HG03432 (cell line): ENCODE data around the gene LIPE.

Experiments
- ATAC-seq: cut with Tn5 transposase; IDR thresholded peaks from one replicate; pipeline ENCODE4 v1.9.1; 2021; ENCODE audit warnings: mild to moderate bottlenecking, moderate library complexity; ENCODE audit not compliant: unreplicated experiment

LIPE gene

DNA sequence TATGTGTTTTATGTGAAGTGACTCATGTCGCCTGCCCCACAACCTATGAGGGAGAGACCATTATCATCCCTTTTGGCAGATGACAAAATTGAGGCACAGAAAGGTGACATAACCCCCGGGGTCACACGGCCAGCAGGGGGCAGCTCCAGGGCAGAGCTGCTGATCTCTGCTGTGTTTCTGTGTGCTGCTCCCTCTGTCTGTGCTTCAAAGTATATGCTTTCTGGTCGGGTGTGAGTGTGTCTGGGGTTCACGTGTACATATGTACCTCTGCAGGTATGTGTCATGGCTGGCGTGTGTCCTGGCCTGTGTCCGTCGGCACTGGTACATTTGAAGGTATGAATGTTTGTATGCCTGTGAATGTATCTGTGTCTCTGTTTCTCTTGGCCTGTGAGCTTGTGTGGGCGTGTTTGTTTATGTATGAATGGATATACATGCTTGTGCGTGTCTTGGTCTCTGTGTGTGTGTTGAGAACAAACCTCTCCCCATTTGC is 7.1 kb downstream of the LIPE start:
- no peak for ATAC-seq

DNA sequence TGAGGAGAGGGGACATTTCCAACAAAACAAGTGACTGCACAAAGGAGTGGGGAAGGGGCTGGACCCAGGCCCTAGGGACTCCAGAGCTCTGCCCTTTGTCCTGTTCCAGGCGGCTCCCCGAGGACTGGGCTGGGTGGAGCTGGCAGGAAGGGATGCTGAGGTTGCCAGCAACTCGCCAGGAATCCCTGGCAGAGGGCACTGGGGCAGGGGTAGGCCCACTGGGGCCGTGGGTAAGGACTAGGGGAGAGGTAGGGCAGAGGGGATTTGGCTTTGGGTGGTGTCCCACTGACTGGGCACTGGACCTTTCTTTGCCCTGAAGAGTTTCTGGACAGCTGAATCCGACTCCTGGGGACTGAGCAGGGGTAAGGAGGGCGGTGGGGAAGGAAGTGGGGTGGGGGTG is 7.9 kb downstream of the LIPE start:
- no peak for ATAC-seq

DNA sequence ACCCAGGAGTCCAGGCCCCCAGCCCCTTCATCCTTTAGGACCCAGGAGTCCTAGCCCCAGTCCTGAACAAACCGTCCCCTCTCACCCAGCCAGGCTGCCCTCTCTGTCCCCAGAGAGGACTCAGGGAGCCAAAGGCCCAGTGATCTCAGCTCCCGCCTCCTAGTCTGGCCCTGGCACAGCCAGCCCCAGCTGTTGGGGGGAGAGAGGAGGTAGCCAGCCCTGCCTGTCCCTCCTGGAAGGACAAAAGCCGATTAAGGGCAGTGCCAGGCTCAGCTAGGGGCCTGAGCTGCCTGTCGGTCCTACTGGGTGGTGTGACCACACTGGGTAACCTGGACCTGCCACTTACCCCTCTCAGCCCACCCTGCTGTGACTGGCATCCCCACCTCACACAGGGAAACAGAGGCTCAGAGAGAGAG is 14.5 kb downstream of the LIPE start:
- no peak for ATAC-seq

DNA sequence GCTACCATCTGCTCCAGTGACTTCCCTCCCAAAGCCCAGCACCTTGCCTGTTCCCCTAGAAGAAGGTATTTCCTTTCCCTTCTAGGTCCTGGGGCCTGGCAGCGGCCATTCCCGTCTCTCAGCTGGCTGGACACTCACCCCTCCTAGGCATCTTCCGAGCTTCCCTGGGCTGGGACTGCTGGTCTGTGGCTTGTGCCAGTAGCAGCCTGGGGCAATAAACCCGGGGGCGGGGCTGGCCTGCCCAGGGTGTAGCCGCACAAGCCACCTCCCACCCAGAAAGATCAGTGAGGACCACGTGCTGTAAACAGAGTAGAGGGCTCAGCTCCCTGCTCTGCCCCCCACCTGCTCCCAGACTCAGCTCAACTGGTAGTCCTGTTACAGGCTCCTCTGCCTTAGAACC is 15.0 kb downstream of the LIPE start:
- ATAC-seq, result no peak

DNA sequence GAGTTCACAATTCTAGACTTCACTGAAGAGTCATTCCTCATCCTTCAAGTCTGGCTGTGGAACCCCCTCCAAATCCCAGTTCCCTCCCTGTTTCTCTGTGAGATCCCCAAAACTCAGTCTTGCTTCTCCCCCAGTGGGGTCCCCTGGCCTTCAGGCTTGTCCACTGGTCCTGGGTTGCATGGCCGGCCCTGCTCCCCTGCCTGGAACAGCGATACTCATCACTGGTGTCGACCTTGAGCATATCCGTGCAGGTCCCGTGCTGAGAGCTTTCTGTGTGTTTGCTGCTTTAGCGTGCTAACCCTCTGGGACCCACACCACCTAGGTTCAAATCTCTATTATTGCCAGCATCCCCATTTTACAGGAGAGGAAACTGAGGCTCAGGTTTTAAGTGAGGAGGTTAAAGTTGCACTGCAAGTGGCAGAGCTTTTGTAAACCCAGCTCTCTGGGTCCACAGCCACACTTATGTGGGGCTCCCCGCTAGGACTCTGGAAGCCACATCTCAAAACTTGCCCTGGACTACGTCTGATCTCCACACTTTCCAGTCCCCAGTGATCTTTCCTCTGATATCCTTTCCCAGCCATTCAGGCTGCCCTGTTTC is 15.5 kb downstream of the LIPE start:
- no peak for ATAC-seq

DNA sequence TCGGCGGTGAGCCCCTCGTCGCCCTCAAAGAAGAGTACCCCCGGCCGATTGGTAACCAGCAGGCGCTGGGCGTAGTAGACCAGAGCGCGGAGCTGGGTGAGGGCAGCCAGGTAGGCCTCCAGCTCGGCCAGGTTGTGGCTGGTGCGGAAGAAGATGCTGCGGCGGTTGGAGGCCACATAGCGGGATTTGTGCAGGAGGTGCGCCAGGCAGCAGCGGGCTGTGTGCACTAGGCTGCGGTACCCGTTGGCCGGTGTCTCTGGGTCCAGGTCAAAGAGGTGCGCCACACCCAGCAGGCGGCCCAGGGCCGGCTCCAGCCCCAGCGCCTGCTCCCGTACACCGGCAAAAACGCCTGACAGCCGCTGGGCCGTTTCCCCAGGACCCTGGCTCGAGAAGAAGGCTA is 16.8 kb downstream of the LIPE start:
- no peak for ATAC-seq

DNA sequence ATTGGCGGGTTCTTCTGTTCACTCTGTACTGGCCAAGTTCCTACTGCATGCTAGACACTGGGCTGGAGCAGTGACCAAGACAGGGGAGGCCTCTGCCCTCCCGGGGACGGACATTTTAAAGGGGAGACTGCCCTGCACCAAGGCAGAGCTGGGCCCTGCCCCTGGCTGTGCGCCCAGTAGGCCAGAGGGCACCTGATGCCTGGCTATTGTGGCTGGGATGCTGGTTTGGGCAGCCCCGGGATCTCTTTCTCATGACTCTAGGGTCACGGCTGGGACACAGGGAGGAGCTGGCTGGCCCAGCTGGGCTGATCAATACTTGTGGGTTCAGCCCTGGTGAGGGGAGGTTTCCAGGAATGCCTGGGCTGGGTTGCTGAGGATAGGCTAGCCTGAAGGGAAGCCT is 17.7 kb downstream of the LIPE start:
- no peak for ATAC-seq

DNA sequence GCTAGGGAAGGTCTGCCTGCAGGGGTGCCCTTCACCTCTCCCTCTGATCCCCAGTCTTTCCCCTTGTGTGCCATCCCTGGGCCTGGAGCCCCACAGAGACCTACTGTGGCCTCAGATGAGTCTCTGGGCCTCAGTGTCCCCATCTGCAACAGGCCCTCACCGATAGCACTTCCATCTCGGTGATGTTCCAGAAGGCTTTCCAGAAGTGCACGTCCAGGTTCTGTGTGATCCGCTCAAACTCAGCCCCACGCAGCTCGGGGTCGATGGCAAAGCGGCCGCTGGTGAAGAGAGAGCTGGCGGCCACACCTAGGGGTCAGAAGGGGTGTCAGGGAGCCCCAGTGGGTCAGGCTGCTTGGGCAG is 19.4 kb downstream of the LIPE start:
- no peak for ATAC-seq

DNA sequence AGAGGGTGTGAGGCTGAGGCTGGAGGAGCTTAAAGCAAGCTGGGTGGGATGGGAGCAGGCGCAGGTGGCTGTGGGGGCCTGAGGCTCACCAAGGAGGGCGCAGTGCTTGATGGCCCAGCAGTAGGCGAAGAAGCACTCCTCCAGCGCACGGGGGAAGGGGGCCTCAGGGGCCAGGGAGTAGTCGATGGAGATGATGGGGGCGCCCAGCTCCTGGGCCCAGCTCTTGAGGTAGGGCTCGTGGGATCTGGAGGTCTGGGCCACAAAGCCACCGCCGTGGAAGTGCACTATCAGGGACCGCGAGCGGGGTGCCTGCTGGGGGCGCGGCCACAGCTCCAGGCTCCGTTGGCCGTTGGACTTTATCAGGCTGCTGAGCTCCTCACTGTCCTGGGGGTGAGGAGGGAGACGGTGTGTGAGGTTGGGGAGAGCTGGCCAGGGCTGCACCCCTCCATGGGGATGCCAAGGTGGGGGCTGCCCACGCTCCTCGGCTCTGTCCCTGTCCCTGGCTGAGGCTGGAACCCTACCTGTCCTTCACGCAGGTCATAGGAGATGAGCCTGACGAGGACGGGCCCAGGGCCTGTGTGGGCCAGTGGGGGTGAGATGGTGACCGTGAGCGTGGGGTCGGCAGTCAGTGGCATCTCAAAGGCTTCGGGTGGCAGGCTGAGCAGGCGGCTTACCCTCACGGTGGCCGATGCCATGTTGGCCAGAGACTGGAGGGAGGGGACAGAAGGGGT is 19.9 kb downstream of the LIPE start:
- ATAC-seq, result no peak

DNA sequence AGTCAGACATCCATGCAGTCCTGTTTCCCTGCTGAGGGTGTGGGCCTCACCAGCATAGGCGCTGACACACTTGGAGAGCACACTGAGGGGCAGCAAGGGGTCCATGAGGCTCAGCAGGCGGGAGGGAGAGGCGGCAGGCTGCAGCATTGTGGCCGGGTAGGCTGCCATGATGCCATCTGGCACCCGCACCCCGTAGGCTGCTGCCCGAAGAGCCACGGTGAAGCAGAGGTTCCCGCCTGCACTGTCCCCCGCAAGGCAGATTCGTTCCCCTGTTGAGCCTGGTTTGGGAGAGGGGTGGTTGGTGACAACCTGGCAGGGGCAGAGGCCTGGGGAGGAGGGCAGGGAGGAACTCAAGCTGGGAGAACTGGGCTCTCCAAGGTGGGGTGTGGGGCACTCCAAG is 21.1 kb downstream of the LIPE start:
- ATAC-seq, result no peak

DNA sequence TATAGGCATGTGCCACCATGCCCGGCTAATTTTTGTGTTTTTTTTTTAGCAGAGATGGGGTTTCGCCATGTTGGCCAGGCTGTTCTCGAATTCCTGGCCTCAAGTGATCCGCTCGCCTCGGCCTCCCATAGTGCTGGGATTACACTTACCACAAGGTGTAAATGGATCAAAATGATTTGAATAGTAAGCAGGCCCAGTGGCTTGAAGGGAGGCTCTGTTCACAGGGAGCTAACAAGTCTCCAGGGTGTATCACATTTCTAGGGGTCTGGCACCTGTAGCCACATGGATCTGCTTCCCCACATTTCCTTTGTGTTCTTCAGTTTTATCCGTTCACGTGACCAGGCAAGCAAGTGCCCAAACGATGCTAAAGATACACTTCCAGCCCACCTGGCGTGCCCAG is 23.6 kb downstream of the LIPE start:
- no peak for ATAC-seq

DNA sequence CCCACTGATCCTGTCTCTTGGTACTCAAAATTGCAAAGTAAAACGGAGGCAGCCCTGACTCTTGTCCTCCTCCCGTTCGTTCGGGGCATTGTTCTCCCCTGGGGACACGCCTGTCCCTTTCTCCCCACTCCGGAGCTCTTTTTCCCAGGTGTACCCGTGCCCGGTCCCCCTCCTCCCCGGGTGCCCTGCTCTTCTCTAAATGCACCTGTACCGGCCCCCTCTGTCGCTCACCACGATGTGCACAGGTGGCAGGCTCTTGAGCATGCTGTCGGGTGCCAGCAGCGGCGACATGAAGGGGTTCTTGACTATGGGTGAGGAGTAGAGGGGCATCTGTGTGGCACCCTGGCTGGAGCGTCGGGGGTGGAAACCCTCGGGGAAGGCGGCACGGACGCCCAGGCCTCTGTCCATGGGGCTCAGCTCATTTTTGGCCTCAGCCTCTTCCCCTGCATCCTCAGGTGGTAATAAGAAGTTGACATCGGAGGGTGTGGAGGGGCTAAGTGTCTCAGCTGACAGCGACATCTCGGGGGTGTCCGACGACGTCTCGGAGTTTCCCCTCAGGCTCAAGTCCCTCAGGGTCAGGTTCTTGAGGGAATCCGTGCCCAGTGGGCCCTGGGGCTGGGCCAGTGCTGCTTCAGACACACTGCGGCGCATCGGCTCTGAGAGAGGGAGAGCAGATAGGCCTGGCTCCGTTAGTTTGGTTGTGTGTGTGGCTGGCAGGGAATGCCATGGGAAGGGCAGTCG is 24.6 kb downstream of the LIPE start:
- ATAC-seq, result no peak

DNA sequence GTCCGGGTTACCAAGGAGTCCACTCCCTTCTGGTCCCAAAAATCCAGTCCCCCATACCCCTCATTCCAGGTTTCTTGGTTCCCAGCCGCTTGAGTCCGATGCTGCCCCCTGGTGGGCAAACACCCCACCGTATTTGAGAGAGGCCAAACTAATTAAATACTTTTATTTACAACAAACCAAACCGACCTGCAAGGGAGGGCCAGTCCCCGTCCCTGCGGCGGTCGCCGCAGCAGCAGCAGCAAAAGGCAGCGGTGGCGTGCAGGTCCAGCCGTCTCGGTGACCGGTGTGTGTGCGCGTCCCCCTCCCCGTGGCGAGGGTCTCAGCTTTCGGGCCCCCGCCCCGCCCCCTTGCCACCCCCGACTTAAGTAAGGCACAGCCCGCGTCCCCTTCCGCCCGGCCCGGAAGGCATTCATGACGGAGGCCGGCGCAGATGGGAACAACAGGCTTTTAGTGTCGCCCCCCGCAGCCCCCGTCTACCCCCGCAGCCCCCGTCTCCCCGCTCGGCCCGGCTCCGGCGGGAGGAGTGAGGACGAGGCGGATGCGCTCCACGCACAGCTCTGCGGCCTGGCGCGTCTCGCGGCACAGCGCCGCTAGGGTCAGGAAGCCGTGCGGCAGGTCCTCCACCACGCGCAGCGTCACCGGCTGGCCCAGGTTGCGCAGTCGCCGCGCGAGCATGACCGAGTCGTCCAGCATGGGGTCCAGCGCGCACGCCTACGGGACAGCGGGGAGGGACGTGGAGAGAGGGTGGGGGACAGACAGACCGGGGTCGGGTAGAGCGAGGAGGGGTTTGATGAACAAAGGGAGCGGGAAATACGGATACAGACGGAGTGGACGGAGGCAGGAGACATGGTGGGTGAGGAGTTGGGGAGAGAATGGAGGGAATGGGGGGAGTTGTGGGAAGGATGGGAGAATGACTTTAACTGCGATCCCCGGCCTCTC is 25.6 kb downstream of the LIPE start:
- no peak for ATAC-seq

DNA sequence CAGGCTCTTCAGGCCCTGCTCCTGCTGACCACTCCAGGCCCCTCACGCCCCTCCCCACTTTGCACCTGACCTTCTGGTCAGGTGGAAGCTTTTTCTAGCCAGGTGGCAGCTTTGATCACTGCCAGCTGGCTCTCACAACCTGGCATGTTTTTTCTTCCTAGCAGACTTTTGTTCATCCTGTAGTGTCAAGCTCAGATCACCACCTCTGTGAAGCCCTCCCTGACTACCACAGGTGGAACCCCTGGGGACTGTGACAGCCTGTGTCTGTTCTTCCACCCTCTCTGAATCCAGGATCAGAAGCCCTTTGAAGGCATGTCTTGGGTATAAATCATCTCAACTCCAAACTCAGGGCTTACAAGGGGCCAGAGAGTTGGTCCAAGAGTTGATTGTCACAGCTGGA is 26.8 kb downstream of the LIPE start:
- no peak for ATAC-seq

DNA sequence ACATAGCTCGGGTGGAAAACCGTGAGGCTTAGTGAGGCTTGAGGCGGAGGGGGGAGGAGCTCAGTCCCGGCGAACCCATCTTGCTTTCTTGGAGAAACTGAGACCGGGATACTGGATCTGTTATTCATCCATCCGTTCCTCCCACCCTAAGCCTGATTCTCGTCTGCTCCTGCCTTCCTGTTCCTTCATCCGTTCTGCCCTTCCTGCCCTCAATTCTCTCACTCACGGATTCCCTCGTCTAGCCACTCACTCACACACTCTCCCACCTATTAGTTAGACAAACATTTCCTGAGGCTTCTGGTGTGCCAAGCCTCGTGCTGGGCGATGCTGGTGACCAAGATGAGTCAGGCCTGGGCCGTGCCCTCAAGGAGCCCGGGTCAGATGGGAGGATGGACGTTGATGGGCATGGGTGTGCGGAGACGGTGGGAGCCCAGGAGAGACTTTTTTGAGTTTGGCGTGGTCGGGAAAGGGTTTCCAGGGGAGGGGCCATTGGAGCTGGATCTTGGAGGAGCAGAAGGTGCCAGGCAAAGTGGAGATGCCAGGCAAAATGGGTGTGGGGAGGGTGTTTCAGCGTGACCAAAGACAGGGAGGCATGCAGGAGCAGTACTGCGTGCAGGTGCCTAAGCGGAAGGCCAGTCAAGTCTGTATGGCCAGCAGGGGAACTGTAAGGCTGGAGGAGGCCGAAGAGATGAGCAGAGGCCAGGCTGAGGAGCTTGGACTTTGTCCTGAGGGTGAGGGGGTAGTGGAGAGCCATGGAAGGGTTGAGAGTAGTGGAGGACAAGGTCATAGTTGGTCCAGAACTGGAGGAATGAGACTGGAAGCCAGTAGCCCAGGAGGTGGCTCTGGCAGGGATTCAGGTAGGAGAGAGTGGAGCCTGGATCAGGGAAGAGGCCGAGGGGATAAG is 29.7 kb downstream of the LIPE start:
- ATAC-seq, result no peak

DNA sequence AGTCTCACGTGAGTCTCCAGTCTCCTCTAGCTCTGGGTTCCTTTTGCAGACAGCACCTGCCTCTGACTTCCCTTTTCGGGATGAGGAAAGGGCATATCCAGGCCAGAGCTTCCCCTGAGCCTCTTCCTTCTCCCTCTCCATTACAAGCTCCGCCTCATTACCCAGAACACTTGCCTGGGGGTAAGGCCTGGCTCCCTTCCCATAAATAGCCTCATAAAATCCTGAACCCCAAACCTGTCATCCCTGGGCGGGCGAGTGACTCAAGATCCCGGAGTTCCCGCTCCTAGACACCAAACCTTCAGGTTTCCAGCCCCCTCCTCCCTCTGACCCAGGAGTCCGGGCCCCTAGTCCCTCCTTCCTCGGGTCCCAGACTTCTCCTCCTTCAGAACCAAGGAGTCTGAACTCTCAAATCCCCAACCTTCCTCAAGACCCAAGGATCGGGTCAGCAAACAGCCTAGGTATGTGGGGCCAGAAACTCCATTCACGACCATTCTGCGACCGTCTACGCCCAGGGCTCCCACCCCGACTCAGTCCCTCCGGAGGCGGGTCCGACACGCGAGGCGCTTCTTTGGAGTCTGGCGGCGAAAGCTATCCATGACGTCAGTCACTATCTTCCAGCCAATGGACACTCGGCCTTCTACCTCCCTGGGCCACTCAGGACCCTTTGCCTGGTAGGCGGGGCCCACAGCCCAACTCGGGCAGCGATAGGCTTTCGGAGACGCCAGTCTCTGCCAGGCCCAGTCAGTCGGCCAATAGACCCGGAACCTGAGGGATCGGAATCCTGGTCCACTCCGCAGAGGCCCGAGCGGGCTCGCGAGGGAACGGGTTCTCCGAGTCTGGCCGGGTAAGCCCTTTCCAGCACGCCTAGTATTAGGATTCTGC is 30.6 kb downstream of the LIPE start:
- ATAC-seq, result peak; percentile 92

DNA sequence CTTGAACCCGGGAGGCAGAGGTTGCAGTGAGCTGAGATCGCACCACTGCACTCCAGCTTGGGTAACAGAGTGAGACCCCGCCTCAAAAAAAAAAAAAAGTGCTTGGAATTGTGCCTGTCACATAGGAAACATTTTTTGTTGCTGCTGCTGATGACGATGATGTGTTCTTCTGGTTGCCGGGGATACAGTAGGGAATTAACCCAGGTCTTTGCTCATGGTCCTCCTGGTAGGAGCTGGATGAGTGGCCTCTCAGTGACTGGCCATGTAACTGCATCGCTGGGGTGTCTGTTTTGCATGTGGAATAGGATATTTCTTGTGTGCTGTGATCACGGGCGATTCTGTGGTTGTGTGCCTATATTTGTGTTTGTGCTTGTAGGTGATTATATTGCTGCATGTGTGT is 32.4 kb downstream of the LIPE start:
- ATAC-seq, result no peak

DNA sequence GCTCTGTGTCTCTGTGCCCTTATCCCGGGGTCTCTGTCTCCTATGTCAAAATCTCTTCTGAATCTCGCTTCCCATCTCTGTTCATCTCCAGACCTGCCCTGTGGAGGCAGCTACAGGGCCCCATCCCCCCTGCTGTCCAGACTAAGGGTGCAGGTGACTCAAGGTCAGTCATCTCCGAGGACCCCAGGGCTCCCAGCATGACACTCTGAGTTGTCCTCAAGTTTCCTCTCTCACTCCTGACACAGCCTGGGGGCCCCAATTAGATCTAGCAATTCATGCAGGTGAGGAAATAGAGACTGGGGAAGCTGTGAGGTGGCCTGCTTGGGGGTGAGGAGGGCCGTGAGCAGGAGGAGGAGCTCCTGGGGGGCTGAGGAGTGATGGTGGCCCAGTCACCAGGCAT is 35.0 kb downstream of the LIPE start:
- no peak for ATAC-seq

DNA sequence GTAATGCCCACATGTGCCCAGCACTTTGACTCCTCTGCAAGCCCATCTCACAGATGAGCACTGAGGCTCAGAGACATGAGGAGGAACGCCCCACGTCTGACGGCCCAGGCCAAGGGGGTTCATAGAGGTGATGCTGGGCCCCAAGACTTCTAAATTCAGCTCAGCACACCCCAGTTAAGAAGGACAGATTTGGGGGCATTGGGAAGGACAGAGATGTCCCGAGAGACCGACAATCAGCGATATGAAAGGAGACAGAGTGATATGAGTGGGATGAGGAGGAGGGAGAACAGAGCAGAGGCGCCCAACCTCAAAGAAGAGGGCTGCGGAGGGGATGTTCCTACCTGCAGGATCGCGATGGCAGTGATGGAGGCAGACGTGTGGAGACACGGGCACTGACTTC is 37.3 kb downstream of the LIPE start, which contains the start of gene CNFN:
Gene CNFN, minus strand, starts transcription at position 399 of the 400 bp plus-strand sequence. CDS start 1,260 bp downstream, outside the sequence.
- ATAC-seq, result no peak
